Measurements from ENCODE around the gene TAF3.
A peak's percentile ranks its signal among the peaks of the same experiment; 100 is the strongest.
"Not testable (repeated sequence)": the region's sequence is repeated elsewhere in the genome, so short reads cannot be mapped to it uniquely, and the experiment has no call there.

Gene TAF3

GRCh38 chr10:8017277-8017676 is 199.0 kb downstream of the TAF3 start:
- Histone ChIP-seq H3K4me3 (no peak overlapping the region), H3K27ac (no peak overlapping the region)
- TF ChIP-seq CTCF (IDR thresholded peaks at IDR 0.05), result no peak
- DNase-seq (ENCODE audit: low spot score), result no peak

- Histone ChIP-seq H3K27ac (no peak overlapping the region), H3K4me3 (no peak overlapping the region)
- no peak for TF ChIP-seq CTCF (IDR thresholded peaks at IDR 0.05)
- peak; percentile 28 for DNase-seq (ENCODE audit: low spot score)
Observed at GRCh38 chr10:8023321-8023720, 205.0 kb downstream of the TAF3 start.

GRCh38 chr10:8023851-8024250 is 205.5 kb downstream of the TAF3 start:
- Histone ChIP-seq H3K27ac (no peak overlapping the region), H3K4me3 (no peak overlapping the region)
- no peak for TF ChIP-seq CTCF (IDR thresholded peaks at IDR 0.05)
- DNase-seq (ENCODE audit: low spot score), result no peak

GRCh38 chr10:8026349-8027259 is 208.3 kb downstream of the TAF3 start:
- Histone ChIP-seq H3K27ac (no peak overlapping the region), H3K4me3 (no peak overlapping the region)
- peak; percentile 49 for DNase-seq (ENCODE audit: low spot score)
- no peak for TF ChIP-seq CTCF (IDR thresholded peaks at IDR 0.05)

- not testable (repeated sequence) for DNase-seq (ENCODE audit: low spot score); H3K27ac ChIP-seq
Observed at GRCh38 chr10:8031211-8031610, 212.9 kb downstream of the TAF3 start.

GRCh38 chr10:8032558-8032957 is 214.3 kb downstream of the TAF3 start:
- Histone ChIP-seq H3K4me3 (no peak overlapping the region), H3K27ac (no peak overlapping the region)
- TF ChIP-seq CTCF (IDR thresholded peaks at IDR 0.05), result no peak
- DNase-seq (ENCODE audit: low spot score), result no peak

More at GRCh38 chr10:8031211-8031610, 212.9 kb downstream of the TAF3 start:
- H3K4me3 ChIP-seq, result not testable (repeated sequence)

GRCh38 chr10:8033812-8034465 is 215.6 kb downstream of the TAF3 start:
- no peak for DNase-seq (ENCODE audit: low spot score)
- TF ChIP-seq CTCF (IDR thresholded peaks at IDR 0.05), result no peak
- Histone ChIP-seq H3K27ac (no peak overlapping the region), H3K4me3 (peak overlapping the region; percentile 48)

All from coronary artery (tissue), 2 donors.